HG02759 (cell line): Measurements from ENCODE around the gene ALDH7A1.
"Not testable (repeated sequence)": the region's sequence is repeated elsewhere in the genome, so short reads cannot be mapped to it uniquely, and the experiment has no call there.

Source experiments
- ATAC-seq: cut with Tn5 transposase; IDR thresholded peaks from one replicate; pipeline ENCODE4 v1.9.1; 2021; ENCODE audit warnings: mild to moderate bottlenecking, moderate library complexity; ENCODE audit not compliant: unreplicated experiment

ALDH7A1 gene

GRCh38 chr5:126594748-126595485 is at the start of gene ALDH7A1:
Gene ALDH7A1, minus strand, starts transcription at chr5:126595219. Its CDS starts 21 bp downstream, at chr5:126595198.
- peak; percentile 92 for ATAC-seq

- peak; percentile 86 for ATAC-seq
Measured at GRCh38 chr5:126641387-126641786, 46.4 kb upstream of the ALDH7A1 start.

DNA sequence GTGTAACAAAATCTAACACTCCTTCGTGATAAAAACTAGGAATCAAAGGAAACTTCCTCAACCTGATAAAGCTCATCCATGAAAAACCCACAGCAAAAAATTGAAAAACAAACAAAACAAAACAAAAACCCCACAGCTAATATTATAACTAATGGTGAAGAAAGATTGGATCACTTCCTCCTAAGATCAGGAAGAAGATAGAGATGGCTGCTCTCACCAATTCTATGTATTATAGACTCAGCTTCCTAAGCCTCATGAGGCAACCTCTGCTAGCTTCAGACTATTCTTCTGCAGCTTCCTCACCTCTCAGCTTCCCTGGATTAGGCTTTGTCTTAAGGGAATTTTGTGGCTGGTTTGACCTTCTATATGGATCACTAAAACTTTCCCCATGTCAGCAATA is 45.8 kb upstream of the ALDH7A1 start:
- peak; percentile 18 for ATAC-seq

DNA sequence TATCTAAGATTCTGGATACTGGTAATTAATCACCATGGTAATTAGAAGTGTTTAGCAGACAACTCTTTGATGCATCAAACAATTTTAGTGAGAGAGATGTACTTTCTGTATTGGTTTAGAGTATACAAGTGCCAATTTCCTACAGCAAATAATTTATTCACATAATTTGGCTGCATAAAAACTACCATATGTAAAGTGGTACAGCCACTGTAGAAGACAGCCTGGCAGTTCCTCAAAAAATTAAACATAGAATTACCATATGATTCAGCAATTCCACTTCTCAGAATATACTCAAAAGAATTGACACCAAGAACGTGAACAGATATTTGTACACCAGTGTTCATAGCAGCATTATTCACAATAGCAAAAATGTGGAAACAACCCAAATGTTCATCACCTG is 41.9 kb upstream of the ALDH7A1 start:
- ATAC-seq: no peak

- ATAC-seq: no peak
Measured at GRCh38 chr5:126635585-126635984, 40.6 kb upstream of the ALDH7A1 start.

- ATAC-seq: no peak
Measured at GRCh38 chr5:126633552-126633951, 38.5 kb upstream of the ALDH7A1 start.

- ATAC-seq: no peak
Measured at GRCh38 chr5:126631920-126632319, 36.9 kb upstream of the ALDH7A1 start.

DNA sequence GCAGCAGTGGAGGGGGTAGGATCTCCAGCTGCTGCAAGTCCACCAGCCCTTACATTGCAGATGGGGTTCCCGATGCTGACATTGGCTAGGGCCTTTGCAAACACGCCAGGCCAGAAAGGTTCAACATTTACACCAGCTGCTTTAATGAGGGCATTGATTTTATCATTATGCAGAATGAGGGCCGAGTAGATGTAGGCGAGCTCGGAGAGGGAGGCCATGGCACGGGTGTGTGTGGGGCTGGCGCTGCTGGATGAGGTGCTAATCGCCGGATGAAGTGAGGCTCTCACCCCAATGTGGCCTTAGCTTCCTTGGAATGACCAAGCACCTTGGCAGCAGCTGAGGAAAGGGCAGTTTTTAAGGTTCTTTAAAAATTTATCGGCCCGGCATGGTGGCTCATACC is 33.1 kb upstream of the ALDH7A1 start:
- ATAC-seq: no peak

DNA sequence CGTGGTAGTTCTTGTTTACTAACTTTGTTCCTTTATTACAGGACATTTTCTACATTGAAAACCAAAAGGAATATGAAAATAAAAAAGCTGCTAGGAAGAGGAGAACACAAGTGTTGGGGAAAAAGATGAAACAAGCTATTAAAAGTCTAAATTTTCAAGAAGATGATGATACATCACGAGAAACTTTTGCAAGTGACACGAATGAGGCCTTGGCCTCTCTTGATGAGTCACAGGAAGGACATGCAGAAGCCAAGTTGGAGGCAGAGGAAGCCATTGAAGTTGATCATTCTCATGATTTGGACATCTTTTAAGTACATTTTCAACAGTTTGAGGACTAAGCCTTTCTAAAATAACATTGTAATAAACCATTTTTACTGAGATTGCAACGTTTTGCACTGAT is 29.5 kb upstream of the ALDH7A1 start:
- no peak for ATAC-seq

DNA sequence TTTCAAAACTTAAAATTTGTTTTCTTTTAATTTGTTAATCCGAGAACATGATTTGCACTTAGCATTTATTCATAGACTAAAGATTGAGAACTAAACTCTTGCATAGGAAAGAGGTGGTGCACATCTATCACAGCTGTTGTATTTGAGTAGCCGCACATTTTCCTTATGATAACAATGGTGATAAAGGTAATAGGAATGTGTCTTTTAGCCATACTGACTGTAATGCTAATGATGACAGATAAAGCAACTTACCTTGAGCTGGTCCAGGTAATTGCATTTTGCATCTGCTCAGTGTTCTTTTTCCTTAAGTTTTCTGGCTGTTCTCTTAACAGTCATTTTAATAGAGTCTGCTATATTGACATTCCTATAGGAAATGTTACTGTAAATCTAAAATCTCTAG is 24.8 kb upstream of the ALDH7A1 start:
- no peak for ATAC-seq

- not testable (repeated sequence) for ATAC-seq
Measured at GRCh38 chr5:126617603-126618002, 22.6 kb upstream of the ALDH7A1 start.

DNA sequence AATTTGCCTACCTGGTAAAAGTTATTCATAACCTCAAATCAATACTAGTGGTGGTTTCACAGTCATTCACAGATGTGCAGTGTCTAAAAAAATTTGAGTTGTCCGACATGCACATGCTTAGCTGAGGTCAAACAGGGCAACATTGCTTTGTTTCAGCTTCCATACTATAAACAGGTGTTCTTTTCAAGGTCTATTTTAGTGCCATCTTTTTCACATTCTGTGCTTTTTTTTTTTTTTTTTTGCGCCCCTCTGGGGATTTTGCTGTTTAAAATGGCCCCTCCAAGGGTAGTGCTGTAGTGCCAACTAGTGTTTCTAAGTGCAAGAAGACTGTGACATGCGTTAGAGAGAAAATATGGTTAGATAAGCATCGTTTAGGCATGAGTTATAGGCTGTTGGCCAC is 20.3 kb upstream of the ALDH7A1 start:
- ATAC-seq: peak; percentile 95

GRCh38 chr5:126613941-126614592 is 19.0 kb upstream of the ALDH7A1 start:
- ATAC-seq: no peak

- ATAC-seq: no peak
Measured at GRCh38 chr5:126610616-126611015, 15.6 kb upstream of the ALDH7A1 start.

- ATAC-seq: no peak
Measured at GRCh38 chr5:126610160-126610559, 15.1 kb upstream of the ALDH7A1 start.

DNA sequence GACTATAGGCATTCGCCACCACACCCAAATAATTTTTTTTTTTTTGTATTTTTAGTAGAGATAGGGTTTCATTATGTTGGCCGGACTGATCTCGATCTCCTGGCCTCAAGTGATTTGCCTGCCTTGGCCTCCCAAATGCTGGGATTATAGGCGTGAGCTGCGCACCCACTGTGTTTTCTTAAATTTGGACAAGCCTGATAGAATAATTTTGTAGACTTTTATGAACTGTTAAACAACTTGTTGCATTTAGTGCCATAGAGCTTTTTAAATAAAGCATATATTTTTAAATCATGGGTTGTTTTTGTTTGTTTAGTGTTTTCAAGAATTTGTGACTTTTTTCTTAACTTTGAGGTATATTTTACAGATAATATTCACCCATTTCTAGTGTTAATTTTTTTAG is 10.5 kb upstream of the ALDH7A1 start:
- no peak for ATAC-seq

- ATAC-seq: no peak
Measured at GRCh38 chr5:126603402-126603991, 8.5 kb upstream of the ALDH7A1 start.

DNA sequence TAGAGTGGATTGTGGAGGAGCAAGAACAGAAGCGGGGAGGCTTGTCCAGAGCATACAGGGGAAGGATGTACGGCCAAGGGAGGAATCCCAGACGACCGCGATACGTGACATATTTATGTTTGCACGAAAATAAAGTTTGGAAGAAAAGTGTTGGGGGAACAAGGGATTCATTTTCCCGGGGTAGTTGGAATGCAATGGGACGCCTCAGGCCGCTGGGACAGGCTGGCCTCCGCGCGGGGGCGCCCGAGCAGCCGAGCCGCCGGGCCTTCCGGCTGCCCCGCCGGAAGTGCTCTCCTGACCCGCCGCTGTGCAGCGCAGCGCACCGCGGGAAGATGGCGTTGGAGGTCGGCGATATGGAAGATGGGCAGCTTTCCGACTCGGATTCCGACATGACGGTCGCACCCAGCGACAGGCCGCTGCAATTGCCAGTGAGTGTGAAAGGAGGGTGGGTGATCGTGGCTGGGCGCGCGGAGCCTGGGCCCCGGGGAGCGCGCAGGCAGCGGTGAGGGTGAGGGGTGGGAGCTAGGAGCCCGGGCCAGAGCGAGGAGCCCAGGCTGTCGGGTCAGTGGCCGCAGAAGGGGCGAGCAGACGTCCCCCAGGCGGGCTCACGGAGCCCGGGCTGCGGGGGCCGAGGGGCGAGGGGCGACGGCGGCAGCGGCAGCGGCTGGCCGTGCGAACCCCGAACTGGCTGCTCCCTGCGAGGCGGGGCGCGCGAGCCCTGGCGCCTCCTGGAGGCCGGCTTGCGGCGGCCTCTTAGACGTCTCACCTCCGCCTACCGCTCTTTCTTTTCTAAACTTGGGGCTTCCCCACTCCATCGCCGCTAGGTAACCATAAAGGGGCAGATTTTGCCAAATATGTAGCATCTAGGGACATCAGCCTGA is 5.9 kb upstream of the ALDH7A1 start, which contains the start of gene PHAX:
Gene PHAX (plus strand): TSS at position 317 of the 881 bp plus-strand sequence. CDS start 16 bp downstream, at position 333.
- ATAC-seq: peak; percentile 96

DNA sequence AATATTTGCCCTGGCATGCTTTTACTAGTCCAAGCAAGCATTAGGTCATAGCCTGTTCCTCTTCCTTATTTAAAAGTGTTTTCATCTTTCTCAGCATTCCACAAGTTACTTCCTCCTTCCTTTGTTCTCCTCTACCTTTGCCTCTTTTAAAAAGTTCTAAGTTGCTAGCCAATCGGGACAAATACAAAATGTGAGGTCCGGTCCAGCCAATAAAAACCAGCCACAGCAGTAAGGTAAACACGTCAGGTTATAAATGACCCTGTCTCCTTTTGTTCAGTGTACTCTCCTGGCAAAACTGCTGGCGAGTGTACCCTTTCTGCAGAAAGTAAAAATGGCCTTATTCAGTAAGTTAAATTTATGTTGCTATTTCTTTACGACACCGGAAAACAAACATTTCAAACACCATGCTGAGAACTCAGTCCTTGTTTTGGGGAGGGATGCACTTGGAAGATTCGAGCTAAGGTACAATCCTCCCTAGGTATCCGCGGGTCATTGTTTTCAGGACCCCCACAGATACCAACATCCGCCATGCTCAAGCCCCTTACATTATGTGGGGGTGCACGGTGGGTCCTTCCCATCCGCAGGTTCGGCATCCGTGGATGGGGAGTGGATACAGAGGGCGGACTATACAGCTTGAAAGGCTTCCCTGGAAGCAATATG is 5.1 kb upstream of the ALDH7A1 start:
- not testable (repeated sequence) for ATAC-seq

DNA sequence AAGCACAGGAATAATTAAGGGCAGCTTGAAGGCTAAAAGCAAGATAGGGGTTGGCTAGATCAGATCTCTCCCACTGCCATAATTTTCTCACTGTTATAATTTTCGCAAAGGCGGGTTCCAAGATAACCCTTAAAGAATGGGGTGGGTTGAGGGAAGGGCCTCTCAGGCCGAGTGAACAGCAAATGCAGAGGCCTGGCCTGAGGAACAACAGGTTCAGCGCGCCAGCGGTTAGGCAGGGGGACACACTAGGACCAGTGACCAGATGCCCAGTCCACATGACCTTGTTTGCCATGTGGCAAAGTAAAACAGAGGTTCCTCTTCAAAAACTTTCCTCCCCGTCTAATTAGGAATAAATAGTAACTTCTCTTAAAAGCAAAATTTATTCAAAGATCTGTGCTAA is 4.5 kb upstream of the ALDH7A1 start:
- ATAC-seq: no peak
